Measurements from ENCODE around the gene ARHGEF19.
"Not testable (repeated sequence)": the region's sequence is repeated elsewhere in the genome, so short reads cannot be mapped to it uniquely, and the experiment has no call there.

Gene ARHGEF19

DNA sequence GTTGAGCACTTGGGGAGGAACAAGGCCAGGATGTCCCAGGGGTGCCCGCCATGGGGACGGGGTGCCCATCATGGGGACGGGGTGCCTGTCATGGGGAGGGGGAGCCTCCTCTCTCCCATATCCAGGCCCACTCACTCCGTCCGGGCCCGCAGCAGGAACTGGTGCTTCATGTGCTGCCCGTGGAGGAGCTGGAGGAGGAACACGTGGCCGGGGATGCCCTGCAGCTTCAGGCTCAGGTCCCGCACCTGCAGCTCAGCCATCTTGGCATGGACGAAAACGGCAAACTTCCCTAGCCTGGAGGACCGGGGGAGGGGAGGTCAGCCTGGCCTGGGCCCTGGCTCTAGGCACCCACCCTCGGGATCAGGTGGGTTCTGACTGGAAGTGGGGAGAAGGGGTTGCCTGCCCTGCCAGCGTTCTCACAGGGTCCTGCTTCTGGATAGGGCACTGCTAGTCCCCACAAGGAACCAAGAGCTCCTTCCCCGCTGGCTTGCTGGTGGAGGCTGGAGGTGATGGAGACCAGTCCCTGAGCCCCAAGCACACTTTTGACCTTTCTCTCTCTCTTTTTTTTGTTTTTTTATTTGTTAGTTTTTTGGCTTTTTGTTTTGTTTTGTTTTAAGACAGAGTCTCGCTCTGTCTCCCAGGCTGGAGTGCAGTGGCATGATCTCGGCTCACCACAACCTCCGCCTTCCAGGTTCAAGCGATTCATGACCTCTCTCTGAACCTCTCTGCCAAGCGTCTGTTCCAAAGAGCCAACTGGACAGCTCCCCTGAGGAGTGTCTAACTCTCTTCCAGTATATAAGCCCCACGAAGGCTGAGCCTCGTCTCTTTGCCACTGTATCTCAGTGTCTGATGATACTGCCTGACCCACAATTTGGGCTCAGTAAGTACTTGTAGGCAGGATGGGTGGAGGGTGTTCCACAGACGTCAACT, 9.9 kb downstream of the ARHGEF19 start:
- no peak for DNase-seq

DNA sequence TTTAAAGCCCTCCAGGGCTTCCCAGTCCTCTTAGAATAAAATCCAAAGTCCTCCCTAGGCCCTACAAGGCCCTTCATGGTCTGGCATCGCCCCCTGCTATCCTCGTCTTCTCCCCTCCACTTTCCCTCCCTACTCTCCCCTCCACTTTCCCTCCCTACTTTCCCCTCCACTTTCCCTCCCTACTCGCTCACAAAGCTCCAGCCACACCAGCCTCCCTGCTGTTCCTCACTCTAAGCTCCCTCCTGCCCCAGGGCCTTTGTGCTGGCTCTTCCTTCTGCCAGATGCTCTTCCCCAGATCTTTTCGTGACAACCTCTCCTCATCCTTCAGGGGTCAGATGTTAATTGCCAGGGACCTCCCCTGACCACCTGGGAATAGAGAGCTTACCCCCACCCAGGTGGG, 12.8 kb downstream of the ARHGEF19 start:
- no peak for DNase-seq

DNA sequence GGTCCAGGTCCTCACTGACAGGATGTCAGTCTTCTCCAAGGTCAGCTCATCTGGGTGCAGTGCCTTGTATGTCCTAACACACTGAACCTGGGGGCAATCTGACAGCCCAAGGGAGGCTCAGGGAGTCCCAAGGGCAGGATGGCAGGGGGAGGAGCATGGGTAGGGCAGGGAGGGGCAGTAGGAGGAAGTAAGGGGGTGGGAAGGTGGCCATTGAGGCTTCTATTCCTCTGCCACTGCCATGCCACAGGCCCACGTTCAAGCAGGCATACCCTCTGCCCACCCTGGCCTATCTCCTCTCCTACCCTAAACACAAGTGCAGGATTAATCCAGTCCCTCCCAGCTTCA, 13.3 kb downstream of the ARHGEF19 start:
- DNase-seq, result no peak

DNA sequence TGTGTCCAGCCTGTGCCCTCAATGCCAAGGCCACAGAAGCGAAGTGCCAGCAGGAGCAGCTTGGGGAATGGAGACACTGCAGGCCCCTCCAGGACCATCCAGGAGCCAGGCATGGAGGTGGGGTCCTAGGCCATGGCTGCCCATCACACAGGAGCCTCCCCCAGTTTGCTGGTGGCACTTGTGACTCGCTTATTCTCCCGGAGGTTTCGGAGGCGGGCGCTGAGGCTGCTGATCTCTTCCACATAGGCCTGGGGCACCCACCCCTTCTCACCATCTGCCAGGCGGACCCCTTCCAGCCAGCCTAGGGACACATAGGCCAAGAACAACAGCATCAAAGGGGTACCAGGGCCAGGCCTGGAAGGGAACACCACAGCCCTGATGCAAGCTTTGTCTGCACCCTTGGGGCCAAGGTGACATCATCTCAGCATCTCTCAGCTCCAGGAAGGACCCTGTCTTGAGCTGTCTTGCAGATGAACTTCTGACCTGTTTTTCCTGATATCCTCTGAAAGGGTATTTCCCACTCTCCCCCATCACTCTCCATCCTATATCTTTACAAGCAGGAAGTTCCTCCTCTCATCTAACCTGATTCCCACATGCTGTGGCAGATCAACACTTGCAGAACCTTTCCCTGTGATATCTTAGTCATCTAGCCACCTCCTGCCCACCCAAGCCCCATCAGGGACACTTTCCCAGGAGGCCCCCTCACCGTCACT, 13.9 kb downstream of the ARHGEF19 start:
- no peak for DNase-seq

DNA sequence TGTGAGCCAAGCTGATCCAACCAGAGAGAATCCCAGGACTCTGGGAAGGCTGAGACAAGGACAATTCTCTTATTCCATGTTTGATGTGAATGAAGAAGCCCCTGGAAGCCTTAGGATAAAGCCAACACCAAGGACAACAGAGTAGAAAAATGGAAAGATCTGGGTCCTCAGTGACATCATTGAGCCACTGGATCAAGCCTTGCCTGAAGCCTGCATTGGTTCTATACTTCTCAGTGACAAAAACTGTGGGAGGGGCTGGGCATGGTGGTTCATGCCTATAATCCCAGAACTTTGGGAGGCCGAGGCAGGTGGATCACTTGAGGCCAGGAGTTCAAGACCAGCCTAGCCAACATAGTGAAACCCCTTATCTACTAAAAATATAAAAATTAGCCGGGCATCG, 15.6 kb downstream of the ARHGEF19 start:
- no peak for DNase-seq

DNA sequence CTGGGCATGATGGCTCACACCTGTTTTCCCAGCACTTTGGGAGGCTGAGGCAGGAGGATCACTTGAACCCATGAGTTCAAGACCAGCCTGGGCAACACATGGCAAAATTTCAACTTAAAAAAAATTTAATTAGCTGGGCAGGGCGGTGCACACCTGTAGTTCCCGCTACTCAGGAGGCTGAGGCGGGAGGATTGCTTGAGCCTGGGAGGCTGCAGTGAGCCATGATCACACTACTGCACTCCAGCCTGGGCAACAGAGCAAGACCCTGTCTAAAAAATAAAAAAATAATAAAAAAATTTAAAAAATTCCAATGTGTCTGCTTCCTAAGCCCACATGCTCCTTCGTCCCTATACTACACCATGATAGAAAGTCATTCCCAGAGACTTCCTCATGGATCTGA, 16.3 kb downstream of the ARHGEF19 start:
- DNase-seq, result not testable (repeated sequence)

DNA sequence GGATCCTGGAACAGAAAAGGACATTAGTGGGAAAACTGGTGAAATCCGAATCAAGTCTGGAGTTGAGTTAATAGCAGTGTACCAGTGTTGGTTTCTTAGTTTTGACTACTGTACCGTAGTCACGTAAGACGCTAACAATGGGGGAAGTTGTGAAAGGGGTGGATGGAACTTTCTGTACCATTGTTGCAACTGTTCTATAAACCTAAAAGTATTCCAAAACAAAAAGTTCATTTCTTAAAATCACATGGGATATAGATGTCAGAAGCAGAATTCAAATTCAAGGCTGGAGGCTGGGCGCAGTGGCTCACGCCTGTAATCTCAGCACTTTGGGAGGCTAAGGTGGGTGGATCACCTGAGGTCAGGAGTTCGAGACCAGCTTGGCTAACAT, 16.9 kb downstream of the ARHGEF19 start:
- DNase-seq, result no peak

DNA sequence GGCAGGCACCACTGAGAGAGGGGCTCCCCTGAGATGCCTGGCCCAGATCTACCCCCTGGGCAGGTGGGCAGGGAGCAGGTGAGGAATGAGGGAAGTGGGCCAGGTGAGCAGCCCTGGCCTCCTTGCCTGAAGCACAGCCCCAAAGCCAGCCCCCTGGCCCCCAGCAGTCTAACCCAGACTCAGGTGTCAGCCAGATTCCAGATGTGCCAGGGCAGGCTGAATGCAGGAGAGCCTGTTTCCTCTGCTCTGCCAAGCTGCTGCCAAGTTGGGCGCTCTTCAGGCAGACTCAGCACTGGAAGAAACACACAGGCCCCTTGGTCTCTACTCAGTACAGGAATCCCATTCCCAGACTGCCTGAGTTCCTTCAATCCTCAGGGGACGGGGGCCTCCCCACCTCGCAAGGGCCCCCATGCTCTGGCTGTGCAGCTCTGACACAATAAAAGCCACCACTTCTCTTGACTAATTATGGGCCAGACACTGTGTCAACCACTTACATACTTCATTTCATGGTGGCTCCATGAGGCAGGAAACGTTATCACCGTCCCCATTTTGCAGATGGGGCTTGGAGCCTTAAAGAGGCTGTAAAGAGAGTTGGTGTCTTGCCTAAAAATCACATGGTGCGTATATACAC, 20.4 kb downstream of the ARHGEF19 start:
- no peak for DNase-seq

DNA sequence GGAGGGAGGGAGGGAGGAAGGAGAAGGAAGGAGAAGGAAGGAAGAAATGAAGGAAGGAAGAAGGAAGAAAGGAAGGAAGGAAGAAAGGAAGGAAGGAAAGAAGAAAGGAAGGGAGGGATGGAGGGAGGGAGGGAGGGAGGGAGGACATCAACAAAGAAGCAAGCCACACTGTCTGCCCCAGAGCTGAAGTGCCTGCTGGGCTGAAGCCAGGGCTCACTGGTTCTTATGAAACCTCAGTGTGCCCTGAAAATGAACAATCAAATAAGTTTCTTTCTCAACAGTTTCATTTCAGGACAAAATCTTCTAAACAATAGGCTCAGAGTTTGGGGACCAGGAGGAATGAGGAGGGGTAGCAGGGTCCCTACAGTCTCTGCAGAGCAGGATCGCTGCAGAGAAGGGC, 21.1 kb downstream of the ARHGEF19 start:
- no peak for DNase-seq

DNA sequence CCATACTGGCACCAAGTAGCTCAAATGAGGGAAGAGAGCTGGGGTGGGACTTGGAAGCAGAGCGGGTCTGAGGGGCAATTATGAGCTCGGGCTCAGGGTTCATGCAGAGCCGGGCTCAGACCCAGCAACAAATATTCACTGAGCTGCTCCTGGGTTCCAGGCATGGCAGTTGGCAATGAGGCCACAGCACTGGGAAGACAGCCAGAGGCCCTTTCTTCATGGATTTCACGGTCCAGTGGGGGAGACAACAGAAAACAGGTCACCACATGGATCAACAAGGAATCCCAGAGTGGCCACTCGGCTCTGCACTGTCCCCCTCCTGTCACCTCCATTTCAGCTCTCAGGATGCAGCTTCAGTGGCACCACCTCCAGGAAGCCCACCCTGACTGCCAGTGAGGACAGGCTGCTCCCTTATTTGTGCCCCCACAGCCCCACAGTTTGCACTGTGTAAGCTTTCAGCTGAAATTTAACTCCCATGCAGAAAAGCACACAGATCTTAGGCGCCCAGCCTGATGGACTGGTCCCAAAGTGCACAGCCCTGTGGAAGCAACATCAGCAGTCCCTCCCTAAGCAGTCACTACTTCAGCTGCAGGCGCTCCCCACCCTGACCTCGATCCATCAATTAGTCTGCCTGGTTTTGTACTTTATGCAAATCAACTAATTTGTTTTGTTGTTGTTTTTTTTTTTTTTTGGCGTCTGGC, 22.4 kb downstream of the ARHGEF19 start:
- no peak for DNase-seq

DNA sequence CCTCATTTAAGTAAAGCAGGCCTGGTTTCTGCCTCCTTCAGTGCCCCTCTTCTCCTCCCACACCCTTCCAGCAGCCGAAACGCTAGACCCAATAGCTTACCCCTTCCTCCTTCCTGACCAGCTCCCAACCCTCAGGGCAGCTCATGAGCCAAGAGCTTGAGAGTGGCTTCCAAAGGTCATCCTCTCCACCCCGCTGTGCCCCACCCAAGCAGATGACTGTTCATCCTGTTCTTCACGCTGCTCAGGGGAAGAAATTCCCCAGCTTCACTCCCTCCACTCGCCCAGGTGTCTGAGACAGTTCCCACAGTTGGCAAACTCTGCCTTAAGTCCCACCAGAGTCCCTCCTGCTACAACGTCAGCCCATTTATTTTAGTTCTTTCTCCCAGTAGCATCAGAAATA, 23.4 kb downstream of the ARHGEF19 start:
- DNase-seq, result no peak

DNA sequence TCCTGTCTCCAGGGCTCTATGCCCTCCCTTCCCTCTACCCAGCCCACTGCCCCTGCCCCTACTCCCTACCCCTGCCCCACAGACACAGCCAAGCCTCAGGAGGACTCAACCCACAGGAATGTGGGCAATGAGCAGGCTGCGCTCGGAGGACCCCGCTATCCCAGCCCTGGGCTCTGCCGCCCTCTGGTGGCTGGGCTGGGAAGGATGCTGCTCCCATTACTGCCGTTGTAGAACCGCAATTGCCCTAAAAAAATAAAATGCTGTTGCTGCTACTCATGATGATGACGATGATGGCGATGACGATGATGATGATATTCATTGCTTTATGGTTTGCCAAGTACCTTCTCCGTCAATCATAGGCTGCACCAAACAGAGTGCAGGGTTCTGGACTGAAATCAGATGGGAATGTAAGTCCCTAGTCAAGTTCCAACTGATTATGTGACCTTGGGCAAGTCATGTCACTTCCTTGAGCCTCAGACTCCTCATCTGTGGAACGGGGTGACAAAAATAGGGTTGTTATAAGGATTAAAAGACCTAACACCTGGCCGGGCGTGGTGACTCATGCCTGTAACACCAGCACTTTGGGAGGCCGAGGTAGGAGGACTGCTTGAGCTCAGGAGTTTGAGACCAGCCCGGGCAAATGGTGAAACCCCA, 24.6 kb downstream of the ARHGEF19 start:
- DNase-seq, result peak; percentile 74

DNA sequence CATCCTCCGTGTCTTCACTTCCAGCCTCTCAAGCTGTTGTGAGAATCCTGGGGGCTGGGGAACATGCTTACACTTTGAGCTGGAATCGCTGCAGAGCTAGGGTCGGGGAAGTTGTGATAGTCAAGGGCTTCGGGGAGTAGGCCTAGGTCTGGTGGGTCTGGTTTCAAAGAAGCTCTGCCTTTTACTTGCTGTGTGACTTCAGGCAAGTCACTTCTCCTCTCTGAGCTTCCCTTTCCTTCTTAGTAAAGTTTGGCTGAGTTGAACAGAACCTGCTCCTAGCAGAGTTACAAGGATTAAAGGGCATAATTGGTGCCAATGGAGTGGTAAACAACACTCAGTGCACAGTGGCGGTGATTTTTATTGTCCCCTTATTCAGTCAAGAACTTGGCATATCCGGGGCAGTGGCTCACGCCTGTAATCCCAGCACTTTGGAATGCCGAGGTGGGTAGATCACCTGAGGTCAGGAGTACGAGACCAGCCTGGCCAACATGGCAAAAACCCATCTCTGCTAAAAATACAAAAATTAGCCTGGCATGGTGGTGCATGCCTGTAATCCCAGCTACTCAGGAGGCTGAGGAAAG, 25.7 kb downstream of the ARHGEF19 start:
- DNase-seq, result no peak

DNA sequence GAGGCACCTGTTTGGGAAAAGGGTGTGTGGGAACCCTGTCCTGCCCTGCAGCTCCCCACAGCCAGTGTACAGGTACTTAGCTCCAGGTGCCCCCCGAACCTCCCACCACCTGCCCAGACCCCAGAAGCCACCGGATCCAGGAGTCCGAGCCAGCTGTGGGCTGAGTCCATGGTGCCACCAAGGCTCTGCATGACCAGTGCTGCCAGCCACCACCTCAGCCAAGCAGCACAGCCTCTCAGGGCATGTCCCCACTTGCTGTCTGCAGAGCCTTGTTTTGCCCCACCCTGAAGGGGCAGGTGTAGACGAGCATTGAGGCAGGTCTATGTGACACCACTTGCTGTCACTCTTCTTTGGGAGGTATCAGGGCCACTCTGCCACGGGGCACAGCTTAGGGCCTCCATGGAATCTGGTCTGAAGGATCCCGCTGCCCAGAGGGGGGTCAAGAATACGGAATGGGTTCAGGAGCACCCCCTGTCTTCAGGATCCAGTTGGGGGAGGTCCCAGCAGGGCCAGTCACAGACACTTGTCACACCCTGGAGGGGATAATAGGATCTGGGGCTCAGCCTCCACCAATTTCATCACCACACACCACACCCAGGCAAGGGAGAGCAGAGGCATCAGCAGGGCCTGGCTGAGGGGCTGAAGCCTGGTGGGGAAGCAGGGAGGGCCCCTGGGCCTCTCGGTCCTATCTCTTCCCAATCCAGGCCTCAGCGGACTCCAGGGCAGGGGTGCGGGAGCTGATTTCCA, 27.7 kb downstream of the ARHGEF19 start:
- DNase-seq, result no peak

DNA sequence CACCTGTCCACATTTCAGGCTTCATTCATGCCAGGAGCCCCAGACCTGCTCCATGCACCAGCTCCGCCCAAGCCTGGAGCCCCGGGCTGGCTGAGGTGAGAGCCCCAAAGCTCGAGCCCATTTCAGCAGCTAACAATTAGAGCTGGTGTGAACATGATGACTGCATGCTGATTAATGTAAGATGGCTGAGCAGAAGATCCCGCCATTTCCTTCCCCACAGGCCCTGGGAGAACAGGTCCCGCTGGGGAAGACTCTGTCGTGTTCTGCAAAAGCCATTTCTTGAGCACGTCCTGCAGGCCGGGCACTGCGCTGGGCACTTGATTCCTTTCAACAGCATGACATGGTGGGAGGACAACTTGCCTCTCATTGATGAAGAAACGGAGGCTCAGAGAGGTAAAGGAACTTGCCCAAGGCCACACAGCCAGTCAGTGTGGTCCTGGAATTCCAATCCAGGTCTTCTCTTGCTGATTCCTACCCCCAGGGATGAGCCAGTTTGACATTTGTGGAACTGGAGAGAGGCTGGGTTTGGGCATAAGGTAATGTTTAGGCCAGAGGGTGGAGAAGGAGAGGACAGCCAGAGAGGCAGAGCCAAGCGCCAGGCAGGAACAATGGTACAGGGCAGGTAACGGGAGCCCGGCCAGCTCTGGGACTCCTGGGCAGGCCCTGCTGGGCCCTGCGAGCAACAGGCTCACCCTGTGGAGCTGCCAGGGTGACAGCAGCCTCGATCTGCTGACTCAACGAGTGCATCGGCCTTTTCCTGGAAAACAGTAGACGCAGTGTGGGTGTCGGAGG, 28.5 kb downstream of the ARHGEF19 start:
- no peak for DNase-seq

DNA sequence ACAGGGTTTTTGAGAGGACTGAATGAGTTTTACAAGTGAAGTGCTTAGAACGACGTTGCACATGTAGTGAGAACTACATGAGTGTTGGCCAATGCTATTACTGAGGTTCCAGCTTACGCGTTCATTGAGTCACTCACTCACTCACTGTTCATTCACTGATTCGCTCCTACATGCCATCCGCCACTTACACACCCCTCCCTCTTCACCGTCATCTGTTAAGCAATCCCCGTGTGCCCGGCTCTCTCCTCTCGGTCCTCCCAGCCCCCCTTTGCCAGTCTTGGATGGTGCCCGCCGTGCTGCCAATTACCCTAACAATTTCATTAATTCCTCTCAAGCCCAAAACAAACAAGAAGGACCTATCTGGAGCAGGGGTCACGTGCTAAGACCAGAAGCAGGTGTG, 29.3 kb downstream of the ARHGEF19 start:
- no peak for DNase-seq

DNA sequence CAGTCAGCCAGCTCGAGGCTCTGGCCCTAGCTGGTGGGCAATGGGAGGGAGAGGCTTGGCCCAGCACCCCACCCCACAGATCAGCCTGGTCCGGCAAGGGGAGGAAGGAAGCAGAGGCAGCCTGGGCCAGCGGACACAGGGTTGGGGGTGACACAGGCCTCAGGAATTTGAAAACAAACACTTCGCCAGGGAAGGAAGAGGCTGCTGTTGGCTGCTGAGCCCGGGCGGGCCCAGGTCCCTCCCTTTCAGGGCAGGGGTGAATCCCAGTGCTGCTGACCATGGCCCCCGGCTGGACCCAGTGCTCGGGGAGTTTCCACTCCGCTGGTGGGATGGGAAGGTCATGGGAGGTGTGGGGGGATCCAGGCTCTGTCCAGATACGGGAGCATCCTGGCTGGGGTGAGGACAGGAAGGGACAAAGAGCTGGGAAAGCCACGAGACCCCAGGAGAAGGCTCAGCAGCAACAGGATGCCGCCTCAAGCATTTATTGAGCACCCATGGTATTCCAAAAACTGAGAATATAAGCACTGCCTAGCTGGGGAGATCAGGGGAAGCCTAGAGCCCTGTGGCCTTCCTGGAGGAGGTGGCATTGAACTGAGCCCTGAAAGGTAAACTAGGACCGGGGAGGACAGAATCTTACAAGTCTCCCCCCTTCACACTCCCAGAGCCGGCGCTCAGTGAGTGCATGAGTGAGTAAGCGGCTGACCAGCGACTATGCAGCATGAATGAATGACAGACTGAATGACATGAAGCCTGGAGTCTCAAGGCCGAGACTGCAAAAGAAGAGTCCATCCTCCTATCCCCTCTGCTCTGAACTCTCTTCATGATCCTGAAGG, 30.3 kb downstream of the ARHGEF19 start:
- DNase-seq, result no peak

DNA sequence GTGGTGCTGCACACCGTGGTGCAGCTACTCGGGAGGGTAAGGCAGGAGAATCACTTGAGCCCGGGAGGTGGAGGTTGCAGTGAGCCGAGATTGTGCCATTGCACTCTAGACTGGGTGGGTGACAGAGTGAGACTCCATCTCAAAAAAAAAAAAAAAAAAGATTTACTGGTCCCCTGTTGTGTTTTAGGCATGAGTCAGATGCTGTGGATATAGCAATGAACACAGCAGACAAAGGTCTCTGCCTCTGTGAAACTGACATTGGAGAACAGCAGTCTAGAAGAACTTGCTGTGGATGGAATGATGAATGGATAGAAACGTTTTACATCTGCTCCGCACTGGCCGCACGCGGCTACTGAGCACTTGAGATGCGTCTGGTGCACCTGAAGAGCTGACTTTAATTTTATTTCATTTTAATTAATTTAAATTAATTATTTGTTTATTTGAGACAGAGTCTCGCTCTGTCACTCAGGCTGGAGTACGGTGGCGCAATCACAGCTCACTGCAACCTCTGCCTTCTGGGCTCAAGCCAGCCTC, 32.1 kb downstream of the ARHGEF19 start:
- no peak for DNase-seq
